Measurements from ENCODE around the gene FREM2.

DNA sequence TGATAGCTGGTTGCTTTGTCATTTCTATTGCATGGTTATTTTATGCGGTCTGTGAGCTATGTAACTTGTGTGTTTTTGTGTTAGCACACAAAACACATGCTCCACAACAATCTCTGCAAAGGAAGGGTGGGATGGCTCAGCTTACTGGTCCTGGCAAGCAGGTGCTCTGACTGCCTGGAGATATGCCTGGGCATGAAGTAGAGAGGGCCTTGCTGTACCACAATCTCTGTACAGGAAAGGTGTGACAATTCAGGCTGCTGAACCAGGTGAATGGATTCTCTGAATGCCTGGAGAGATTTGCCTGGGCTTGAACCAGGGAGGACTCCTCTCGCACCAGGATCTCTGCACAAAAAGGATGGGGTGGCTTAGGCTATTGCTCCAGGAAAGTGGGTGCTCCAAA, 234.2 kb downstream of the FREM2 start:
- no peak for TF ChIP-seq YY1 (IDR thresholded peaks at IDR 0.05; ENCODE audit: low read depth)
- TF ChIP-seq, protein P1, sequence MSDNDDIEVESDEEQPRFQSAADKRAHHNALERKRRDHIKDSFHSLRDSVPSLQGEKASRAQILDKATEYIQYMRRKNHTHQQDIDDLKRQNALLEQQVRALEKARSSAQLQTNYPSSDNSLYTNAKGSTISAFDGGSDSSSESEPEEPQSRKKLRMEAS (IDR thresholded peaks at IDR 0.05): no peak
- no peak for TF ChIP-seq FOXM1 (IDR thresholded peaks at IDR 0.05; ENCODE audit: borderline replicate concordance, low read depth)
- TF ChIP-seq TEAD4 (IDR thresholded peaks at IDR 0.05): no peak
- no peak for TF ChIP-seq CREB1 (IDR thresholded peaks at IDR 0.05; ENCODE audit: low read depth)
- TF ChIP-seq EP300 (IDR thresholded peaks at IDR 0.05; ENCODE audit: borderline replicate concordance): no peak
- no peak for TF ChIP-seq TCF12 (IDR thresholded peaks at IDR 0.05; ENCODE audit: low read depth)
- TF ChIP-seq, protein P2, sequence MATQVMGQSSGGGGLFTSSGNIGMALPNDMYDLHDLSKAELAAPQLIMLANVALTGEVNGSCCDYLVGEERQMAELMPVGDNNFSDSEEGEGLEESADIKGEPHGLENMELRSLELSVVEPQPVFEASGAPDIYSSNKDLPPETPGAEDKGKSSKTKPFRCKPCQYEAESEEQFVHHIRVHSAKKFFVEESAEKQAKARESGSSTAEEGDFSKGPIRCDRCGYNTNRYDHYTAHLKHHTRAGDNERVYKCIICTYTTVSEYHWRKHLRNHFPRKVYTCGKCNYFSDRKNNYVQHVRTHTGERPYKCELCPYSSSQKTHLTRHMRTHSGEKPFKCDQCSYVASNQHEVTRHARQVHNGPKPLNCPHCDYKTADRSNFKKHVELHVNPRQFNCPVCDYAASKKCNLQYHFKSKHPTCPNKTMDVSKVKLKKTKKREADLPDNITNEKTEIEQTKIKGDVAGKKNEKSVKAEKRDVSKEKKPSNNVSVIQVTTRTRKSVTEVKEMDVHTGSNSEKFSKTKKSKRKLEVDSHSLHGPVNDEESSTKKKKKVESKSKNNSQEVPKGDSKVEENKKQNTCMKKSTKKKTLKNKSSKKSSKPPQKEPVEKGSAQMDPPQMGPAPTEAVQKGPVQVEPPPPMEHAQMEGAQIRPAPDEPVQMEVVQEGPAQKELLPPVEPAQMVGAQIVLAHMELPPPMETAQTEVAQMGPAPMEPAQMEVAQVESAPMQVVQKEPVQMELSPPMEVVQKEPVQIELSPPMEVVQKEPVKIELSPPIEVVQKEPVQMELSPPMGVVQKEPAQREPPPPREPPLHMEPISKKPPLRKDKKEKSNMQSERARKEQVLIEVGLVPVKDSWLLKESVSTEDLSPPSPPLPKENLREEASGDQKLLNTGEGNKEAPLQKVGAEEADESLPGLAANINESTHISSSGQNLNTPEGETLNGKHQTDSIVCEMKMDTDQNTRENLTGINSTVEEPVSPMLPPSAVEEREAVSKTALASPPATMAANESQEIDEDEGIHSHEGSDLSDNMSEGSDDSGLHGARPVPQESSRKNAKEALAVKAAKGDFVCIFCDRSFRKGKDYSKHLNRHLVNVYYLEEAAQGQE (IDR thresholded peaks at IDR 0.05; ENCODE audit: low read depth): no peak

Measured in Ishikawa (cell line).